Measurements from ENCODE around the gene SYNE1. TPM values are rescaled to one million over a fixed set of nuclear protein-coding genes. Genes with fewer than 3 reads are reported as not detected.

The SYNE1 gene
- total RNA-seq, 4 donors from 2014 or later: 7.4 to 66.4 (median 20.7) TPM

DNA sequence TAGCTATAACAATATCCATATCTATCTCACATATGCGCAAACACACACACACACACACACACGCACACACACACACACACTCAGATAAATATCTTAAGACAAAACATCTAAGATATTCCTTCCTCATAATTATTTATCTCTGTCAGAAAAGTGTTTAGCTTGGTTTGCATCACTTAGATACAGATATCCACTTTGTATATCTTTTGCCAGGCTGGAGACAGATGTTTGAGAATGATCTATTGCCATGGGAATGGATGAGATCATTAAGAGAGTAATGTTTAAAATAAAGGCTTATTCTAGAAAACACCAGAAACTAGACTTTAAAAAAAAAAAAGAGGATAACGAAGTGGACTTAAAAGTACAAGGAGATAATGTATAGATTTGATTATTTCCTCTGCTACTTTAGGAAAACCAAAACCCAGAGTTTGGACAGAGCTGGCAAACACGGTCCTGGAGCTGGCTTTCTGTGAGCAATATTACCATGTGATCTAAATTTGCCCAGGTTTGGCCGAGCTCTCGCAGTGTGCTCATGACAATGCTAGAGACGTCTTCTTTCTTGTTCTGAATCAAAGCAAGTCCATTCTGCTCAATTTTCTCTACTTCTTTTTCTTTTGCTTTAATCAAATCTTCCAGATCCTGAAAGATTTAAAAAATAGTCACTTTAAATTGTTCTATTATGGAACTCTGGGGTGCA is 411.8 kb downstream of the SYNE1 start:
- Histone ChIP-seq H3K4me1 (no peaks in the 10 kb centered on the region), H3K27me3 (no peaks in the 10 kb centered on the region), H3K9me3 (peaks cover 0 to 23% (median 22%) of the 10 kb centered on the region in 3 donors), H3K4me3 (no peak overlapping the region), H3K27ac (peak overlapping the region in 2 of 4 donors; percentile 44 to 52), H3K36me3 (peaks cover 5 to 51% (median 9%) of the 10 kb centered on the region in 3 donors)
- 64 to 67% methylated on average over 7 of the region's 7 CpGs for WGBS, 2 donors
- TF ChIP-seq POLR2A (IDR thresholded peaks at IDR 0.05): no peak
- TF ChIP-seq CTCF (IDR thresholded peaks at IDR 0.05): no peak
- DNase-seq: no peak
- intact Hi-C loops (cut with DNase I): no loop called here

- intact Hi-C loops (cut with DNase I): no loop called here
- Histone ChIP-seq H3K27ac (no peak overlapping the region), H3K36me3 (peaks cover 5 to 58% (median 9%) of the 10 kb centered on the region in 3 donors), H3K4me3 (no peak overlapping the region), H3K9me3 (peaks cover 0 to 23% (median 22%) of the 10 kb centered on the region in 3 donors), H3K27me3 (no peaks in the 10 kb centered on the region), H3K4me1 (no peaks in the 10 kb centered on the region)
- no peak for DNase-seq
- 65 to 79% methylated on average over 3 of the region's 3 CpGs for WGBS, 2 donors
- no peak for TF ChIP-seq POLR2A (IDR thresholded peaks at IDR 0.05)
- no peak for TF ChIP-seq CTCF (IDR thresholded peaks at IDR 0.05)
Measured at GRCh38 chr6:152223636-152224035, 413.5 kb downstream of the SYNE1 start.

DNA sequence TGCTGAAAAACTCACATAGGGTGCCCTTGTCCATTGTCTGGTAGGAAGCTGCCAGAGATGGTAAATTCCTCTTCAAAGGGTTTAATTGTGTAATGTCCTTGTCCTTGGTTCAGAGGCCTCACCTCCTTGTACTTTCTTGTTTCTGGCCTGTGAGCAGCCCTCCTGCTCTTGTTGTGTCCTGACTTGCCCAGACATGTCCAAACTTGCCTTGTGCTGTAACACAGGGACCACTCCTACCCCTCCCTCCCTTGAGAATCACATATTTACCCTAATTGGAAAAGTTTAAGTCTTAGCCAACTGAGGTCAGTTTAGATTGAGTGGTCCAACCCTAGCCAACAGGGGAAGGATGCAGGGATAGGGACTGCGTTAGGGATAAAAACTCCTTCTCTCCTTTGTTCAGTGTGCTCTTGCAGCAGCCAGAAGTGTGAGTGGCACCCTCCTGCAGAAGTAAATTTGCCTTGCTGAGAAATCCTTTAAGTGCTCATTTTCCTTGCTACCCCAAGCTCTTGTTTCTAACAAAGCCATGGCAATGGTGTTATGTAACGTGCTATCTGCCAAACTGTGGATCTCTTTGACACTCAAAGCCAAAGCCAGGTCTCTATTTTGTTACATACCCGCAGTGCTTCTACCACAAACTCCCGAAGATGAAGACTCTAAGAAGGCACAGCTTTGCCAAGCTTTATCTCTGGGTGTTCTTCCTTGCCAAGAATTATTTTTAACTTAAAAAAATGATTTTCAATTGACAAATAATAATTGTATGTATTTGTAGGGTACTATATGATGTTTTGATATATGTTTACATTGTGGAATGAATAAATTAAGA is 415.1 kb downstream of the SYNE1 start:
- intact Hi-C loops (cut with DNase I): no loop called here
- no peak for DNase-seq
- H3K4me3 ChIP-seq: no peak overlapping the region
- no peak overlapping the region for H3K27ac ChIP-seq
- 94% methylated on average over 4 of the region's 4 CpGs for WGBS, 2 donors
- H3K36me3 ChIP-seq: peaks cover 5 to 75% (median 9%) of the 10 kb centered on the region in 3 donors
- H3K27me3 ChIP-seq: no peaks in the 10 kb centered on the region
- H3K4me1 ChIP-seq: no peaks in the 10 kb centered on the region
- H3K9me3 ChIP-seq: peaks cover 0 to 23% (median 22%) of the 10 kb centered on the region in 3 donors
- TF ChIP-seq POLR2A (IDR thresholded peaks at IDR 0.05): no peak
- no peak for TF ChIP-seq CTCF (IDR thresholded peaks at IDR 0.05)

GRCh38 chr6:152220786-152221185 is 416.4 kb downstream of the SYNE1 start:
- H3K36me3 ChIP-seq: peaks cover 5 to 85% (median 9%) of the 10 kb centered on the region in 3 donors
- H3K27me3 ChIP-seq: no peaks in the 10 kb centered on the region
- H3K9me3 ChIP-seq: peaks cover 0 to 23% (median 22%) of the 10 kb centered on the region in 3 donors
- TF ChIP-seq POLR2A (IDR thresholded peaks at IDR 0.05): no peak
- TF ChIP-seq CTCF (IDR thresholded peaks at IDR 0.05): no peak
- intact Hi-C loops (cut with DNase I): no loop called here
- H3K4me1 ChIP-seq: no peaks in the 10 kb centered on the region
- H3K4me3 ChIP-seq: no peak overlapping the region
- 72 to 74% methylated on average over 4 of the region's 4 CpGs for WGBS, 2 donors
- H3K27ac ChIP-seq: no peak overlapping the region
- DNase-seq: no peak

- DNase-seq: no peak
- 87 to 100% methylated on average over 1 to 3 of the region's 3 CpGs for WGBS, 2 donors
- Histone ChIP-seq H3K4me3 (no peak overlapping the region), H3K9me3 (peaks cover 0 to 23% (median 22%) of the 10 kb centered on the region in 3 donors), H3K27ac (no peak overlapping the region), H3K36me3 (peaks cover 5 to 96% (median 9%) of the 10 kb centered on the region in 3 donors), H3K27me3 (no peaks in the 10 kb centered on the region), H3K4me1 (no peaks in the 10 kb centered on the region)
- intact Hi-C loops (cut with DNase I): no loop called here
- TF ChIP-seq CTCF (IDR thresholded peaks at IDR 0.05) (no peak), POLR2A (IDR thresholded peaks at IDR 0.05) (no peak)
Measured at GRCh38 chr6:152218887-152219286, 418.3 kb downstream of the SYNE1 start.
